ENCODE results near the gene TEX2. TPM values are rescaled to one million over a fixed set of nuclear protein-coding genes. Genes with fewer than 3 reads are reported as not detected.

The TEX2 gene
- total RNA-seq, 4 donors from 2014 or later, result 29.9 to 59.2 (median 39.9) TPM

DNA sequence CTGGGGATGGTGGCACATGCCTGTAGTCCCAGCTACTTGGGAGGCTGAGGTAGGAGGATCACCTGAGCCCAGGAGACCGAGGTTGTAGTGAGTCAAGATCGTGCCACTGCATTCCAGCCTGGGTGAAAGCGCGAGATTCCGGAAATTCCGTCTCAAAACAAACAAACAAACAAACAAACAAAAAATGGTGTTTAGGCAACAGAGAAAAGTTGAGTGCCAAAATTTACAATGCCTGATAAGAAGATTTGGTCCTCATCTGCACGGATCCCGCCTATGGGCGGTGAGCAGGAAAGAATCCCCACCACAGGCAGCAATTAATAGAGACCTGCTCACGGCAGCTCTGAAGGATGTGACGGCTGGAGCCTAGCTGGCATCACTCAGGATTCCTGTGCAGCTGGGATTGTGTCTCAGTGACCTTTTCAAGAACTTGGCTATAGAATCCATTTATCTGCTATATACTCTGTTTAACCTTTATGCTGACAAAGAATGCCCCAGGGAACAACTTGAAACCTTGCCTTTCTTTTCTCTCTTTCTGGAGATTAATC, 14.0 kb upstream of the TEX2 start:
- 81% methylated on average over 11 of the region's 11 CpGs for WGBS, 2 donors
- H3K4me3 ChIP-seq (ENCODE audit: low read depth, poor library complexity, severe bottlenecking), result no peak overlapping the region
- no peak for DNase-seq (ENCODE audit: low spot score in 2 of 2)
- TF ChIP-seq, protein P1, sequence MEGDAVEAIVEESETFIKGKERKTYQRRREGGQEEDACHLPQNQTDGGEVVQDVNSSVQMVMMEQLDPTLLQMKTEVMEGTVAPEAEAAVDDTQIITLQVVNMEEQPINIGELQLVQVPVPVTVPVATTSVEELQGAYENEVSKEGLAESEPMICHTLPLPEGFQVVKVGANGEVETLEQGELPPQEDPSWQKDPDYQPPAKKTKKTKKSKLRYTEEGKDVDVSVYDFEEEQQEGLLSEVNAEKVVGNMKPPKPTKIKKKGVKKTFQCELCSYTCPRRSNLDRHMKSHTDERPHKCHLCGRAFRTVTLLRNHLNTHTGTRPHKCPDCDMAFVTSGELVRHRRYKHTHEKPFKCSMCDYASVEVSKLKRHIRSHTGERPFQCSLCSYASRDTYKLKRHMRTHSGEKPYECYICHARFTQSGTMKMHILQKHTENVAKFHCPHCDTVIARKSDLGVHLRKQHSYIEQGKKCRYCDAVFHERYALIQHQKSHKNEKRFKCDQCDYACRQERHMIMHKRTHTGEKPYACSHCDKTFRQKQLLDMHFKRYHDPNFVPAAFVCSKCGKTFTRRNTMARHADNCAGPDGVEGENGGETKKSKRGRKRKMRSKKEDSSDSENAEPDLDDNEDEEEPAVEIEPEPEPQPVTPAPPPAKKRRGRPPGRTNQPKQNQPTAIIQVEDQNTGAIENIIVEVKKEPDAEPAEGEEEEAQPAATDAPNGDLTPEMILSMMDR (IDR thresholded peaks at IDR 0.05), result no peak
- no peak for TF ChIP-seq POLR2A (IDR thresholded peaks at IDR 0.05)
- intact Hi-C loops (cut with DNase I; ENCODE audit: low total_unique reads), result no loop called here

DNA sequence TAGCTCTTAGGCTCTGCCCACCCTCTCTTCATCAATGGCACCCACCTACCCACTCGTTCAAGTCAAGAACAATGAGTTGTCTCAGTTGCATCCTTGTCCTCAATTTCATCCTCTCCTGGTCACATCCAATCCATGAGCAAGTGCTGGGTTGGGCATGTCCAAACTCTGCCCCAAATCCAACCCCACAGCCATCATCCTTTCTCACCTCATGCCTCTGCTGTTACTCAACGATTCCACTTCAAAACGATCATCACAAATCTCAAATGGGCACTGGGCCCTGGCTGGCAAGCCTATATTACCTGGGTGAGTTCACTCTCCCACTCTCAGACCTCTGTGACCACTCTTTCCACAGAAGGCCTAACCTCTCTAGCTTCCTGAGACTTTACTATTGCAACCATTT, 12.0 kb upstream of the TEX2 start:
- DNase-seq (ENCODE audit: low spot score in 2 of 2), result no peak
- no peak for TF ChIP-seq POLR2A (IDR thresholded peaks at IDR 0.05)
- TF ChIP-seq, protein P1 (IDR thresholded peaks at IDR 0.05), result no peak
- no peak overlapping the region for H3K4me3 ChIP-seq (ENCODE audit: low read depth, poor library complexity, severe bottlenecking)
- intact Hi-C loops (cut with DNase I; ENCODE audit: low total_unique reads), result no loop called here
- WGBS, 2 donors, result 70 to 71% methylated on average over 3 of the region's 3 CpGs

DNA sequence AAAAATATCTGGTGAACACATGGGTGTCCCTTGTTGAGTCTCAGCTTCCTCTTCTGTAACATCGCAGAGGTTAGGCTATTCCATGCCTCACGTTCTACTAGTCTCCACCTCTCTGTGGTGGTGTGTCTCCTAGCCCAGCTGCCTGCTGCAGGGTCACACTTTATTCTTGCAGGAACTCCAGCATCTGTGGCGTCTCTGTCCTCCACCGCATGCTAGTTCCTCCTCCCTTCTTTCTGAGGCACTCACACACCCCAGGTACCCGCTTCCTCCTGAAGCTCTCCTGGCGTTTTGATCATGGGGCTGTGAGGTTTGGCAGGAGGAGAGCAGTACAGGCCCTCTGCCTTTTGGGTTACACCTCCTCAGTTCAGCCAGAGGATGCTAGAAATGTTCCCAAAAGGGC, 9.9 kb upstream of the TEX2 start:
- 68 to 73% methylated on average over 6 of the region's 6 CpGs for WGBS, 2 donors
- intact Hi-C loops (cut with DNase I; ENCODE audit: low total_unique reads), result no loop called here
- no peak for TF ChIP-seq POLR2A (IDR thresholded peaks at IDR 0.05)
- TF ChIP-seq, protein P1 (IDR thresholded peaks at IDR 0.05), result no peak
- H3K4me3 ChIP-seq (ENCODE audit: low read depth, poor library complexity, severe bottlenecking), result no peak overlapping the region
- DNase-seq (ENCODE audit: low spot score in 2 of 2), result no peak

DNA sequence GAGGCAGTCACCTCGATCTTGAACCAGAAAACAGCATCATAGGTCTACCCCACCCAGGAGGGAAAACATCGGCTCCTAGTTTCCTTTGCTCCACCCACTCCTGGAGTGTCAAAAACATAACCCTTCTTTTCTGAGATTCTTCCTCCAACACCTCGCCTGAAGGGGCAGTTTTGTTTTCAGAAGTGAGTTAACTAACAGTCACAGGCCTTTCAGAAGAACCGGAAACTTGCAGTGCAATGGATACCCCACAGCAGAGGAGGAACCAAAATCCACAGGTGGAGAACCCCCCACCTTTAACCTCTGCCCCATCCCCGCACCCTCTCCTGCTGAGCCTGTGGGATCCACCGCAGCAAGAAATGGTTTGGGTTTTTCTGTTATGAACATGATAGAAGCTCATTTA, 7.8 kb upstream of the TEX2 start:
- intact Hi-C loops (cut with DNase I; ENCODE audit: low total_unique reads), result no loop called here
- H3K4me3 ChIP-seq (ENCODE audit: low read depth, poor library complexity, severe bottlenecking), result no peak overlapping the region
- TF ChIP-seq, protein P1 (IDR thresholded peaks at IDR 0.05), result no peak
- TF ChIP-seq POLR2A (IDR thresholded peaks at IDR 0.05), result no peak
- no peak for DNase-seq (ENCODE audit: low spot score in 2 of 2)
- 60 to 68% methylated on average over 6 of the region's 6 CpGs for WGBS, 2 donors

DNA sequence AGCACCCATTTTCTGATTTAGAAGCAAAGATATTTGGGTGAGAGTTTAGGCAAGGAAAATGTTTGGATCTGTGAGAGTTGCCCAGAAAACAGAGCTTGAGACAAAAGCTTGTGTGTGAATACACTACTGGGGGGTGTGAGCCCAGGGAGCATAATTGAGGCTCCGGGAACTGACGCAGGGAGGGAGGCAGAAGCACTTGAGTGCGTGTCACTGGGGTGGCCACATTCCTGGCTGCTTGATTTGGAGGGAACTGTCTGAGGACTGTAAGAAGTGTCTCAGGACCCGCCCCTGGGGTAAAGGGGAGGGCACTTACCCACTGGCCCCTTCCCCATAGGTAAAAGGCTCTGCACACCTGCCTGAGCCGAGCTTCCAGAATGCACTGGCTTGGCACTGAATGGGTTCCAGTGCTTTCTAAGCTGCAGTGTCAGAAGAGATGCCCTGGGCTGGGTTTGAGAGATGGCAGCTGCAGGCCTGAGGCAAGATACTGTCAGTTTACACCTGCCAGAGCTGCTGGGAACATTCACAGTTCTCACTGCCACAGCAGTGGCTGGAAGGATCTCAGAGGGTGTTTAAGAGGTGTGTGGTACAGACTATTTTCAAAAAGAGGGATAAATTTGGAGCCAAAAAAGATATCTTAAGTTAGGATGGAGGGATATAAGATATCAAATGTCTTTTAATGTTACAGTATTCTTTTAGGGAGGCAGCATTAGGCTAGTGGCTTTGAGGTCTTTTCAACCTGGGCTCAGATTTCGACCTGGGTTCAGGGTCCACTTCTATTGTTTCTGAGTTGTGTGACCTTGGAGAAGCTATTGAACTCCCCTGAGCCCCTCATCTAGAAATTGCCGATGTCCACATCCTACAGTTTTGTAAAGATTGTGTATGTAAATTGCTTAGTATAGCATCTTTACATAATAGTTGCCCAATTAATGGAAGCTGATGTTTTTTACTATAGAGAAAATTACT, 6.9 kb upstream of the TEX2 start:
- TF ChIP-seq POLR2A (IDR thresholded peaks at IDR 0.05), result no peak
- TF ChIP-seq, protein P1 (IDR thresholded peaks at IDR 0.05), result no peak
- whole genome bisulfite sequencing, 2 donors, result 60 to 70% methylated on average over 7 of the region's 7 CpGs
- DNase-seq (ENCODE audit: low spot score in 2 of 2), result no peak
- intact Hi-C loops (cut with DNase I; ENCODE audit: low total_unique reads), result no loop called here
- H3K4me3 ChIP-seq (ENCODE audit: low read depth, poor library complexity, severe bottlenecking), result no peak overlapping the region
